Activated T-helper 17 cell treated with anti-CD3 and anti-CD28 coated beads, Interleukin-2, amount 50 U/mL, for 72 hours (primary cell): ENCODE measurements around the gene SLCO2B1. TPM values are rescaled to one million over a fixed set of nuclear protein-coding genes. Genes with fewer than 3 reads are reported as not detected.

Source experiments
- ATAC-seq: fragments of 150-1000 bp; cut with Tn5 transposase; replicated peaks from 2 replicates; pipeline ENCODE4 v1.10.0; 2021; ENCODE audit warnings: mild to moderate bottlenecking, moderate library complexity
- H3K27ac Mint-ChIP-seq: one replicate; pipeline ENCODE4 v1.8.0; 2022; ENCODE audit warnings: mixed read lengths
- H3K27me3 Mint-ChIP-seq: one replicate; pipeline ENCODE4 v1.8.0; 2022; ENCODE audit warnings: mixed read lengths
- H3K36me3 Mint-ChIP-seq: one replicate; pipeline ENCODE4 v1.8.0; 2022; ENCODE audit warnings: low read depth, mild to moderate bottlenecking, mixed read lengths
- H3K4me1 Mint-ChIP-seq: one replicate; pipeline ENCODE4 v1.8.0; 2022; ENCODE audit warnings: mixed read lengths
- H3K4me3 Mint-ChIP-seq: one replicate; pipeline ENCODE4 v1.8.0; 2022; ENCODE audit warnings: mild to moderate bottlenecking, mixed read lengths
- H3K9me3 Mint-ChIP-seq: one replicate; pipeline ENCODE4 v1.8.0; 2022; ENCODE audit warnings: mixed read lengths
- total RNA-seq, 2 donors: library from RNA; stranded (reverse); gene quantifications; one replicate each; pipeline ENCODE4 v1.2.3, GENCODE V29; 2022

Gene SLCO2B1
- total RNA-seq, 2 donors from 2014 or later: 0.26 to 2.2 TPM

DNA sequence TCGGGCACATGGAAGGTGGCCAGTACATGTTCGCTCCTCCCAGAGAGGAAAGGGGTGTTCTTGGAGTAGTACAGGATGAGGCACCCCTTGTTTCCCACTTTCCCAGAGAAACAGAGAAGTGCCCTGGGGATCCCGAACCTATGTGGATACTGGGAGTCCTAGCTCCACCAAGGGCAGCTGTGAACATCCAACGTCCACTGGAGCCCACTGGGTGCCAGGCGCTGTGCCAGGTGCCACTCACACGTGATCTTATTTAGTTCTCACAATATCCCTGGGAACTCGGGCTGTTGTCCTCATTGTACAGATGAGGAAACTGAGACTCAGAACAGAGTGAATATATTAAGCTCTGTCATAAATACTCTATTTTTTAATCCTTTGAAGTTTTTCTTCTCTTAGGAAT lies 12.0 kb downstream of the SLCO2B1 start:
- no peaks in the 10 kb centered on the region for H3K36me3 Mint-ChIP-seq
- H3K27ac Mint-ChIP-seq: no peak overlapping the region
- H3K9me3 Mint-ChIP-seq: no peaks in the 10 kb centered on the region
- H3K4me3 Mint-ChIP-seq: no peak overlapping the region
- H3K4me1 Mint-ChIP-seq: no peaks in the 10 kb centered on the region
- H3K27me3 Mint-ChIP-seq: peaks cover 5% of the 10 kb centered on the region
- ATAC-seq: no peak

DNA sequence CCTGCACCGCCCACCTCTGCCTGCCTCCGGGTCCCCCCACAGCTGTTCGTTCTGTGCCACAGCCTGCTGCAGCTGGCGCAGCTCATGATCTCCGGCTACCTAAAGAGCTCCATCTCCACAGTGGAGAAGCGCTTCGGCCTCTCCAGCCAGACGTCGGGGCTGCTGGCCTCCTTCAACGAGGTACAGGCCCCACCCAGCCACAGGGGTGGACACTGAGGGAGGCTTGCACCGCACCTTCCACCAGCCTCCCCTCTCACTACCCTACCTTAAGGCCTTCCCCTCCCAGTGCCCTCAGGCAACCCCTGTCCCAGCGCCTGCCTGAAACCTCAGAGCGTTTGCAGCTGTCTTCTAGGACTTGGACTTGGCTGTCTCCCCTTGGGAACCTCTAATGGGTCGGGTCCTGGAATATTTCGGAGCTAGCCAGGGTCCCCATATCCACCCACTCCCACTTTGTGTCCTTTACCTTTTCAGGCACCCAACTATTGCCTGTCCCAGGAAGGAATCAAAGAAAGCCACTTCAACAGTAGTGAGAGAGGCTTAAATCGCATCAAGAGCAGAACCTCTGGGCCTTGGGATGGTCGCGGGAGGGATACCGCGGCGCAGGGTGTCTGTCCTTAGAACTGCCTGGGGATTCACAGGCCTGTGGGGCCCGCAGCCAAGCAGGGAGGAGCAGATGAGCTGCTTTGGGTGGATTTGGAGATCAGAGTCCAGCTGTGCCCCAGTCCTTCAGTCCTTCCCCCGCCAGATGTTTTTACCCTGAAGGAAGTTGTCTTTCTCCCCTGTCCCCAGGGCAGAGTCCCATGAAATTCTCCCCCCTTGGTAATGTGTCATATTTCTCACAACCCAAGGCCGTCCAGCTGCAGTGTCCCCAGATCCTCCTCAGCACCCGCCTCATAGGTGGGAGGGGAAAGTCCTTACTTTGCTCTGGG lies 13.3 kb downstream of the SLCO2B1 start:
- H3K4me1 Mint-ChIP-seq: no peaks in the 10 kb centered on the region
- H3K9me3 Mint-ChIP-seq: no peaks in the 10 kb centered on the region

DNA sequence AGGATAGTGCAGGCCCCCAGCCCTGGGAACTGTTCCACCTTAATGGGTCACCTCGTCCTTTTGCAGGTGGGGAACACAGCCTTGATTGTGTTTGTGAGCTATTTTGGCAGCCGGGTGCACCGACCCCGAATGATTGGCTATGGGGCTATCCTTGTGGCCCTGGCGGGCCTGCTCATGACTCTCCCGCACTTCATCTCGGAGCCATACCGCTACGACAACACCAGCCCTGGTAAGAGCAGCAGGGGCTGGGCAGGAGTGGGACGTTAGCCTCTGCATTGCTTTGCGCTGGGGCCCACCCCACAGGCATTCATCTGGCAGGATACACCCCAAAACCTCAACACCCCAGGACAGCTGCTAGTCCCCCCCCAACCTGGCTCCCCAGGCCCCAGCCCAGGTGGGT lies 14.8 kb downstream of the SLCO2B1 start:
- no peaks in the 10 kb centered on the region for H3K9me3 Mint-ChIP-seq
- H3K4me3 Mint-ChIP-seq: no peak overlapping the region
- H3K36me3 Mint-ChIP-seq: no peaks in the 10 kb centered on the region
- no peak for ATAC-seq
- no peaks in the 10 kb centered on the region for H3K4me1 Mint-ChIP-seq
- no peak overlapping the region for H3K27ac Mint-ChIP-seq
- peaks cover 5% of the 10 kb centered on the region for H3K27me3 Mint-ChIP-seq

More for the DNA sequence above, 13.3 kb downstream of the SLCO2B1 start:
- ATAC-seq: no peak
- H3K27ac Mint-ChIP-seq: no peak overlapping the region
- no peak overlapping the region for H3K4me3 Mint-ChIP-seq
- H3K36me3 Mint-ChIP-seq: no peaks in the 10 kb centered on the region
- peaks cover 5% of the 10 kb centered on the region for H3K27me3 Mint-ChIP-seq

DNA sequence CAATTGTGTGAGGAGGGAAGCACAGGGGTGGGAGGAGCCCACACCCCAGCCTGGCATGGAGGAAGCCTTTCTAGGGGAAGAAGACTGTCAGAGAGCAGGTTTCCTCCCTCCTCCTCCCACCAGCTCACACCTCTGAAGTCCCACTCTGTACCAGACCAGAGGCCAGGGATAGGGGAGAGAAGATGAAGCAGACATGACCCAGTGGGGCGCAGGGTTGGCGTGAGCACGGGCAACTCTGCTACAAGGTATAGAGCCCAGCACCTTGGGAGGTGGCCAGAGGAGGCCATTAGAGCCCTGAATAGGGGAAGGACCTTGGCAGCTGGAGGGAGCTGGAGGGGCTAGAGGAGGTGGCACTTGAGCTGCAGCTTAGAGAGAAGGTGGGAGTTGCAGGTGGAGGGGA lies 15.9 kb downstream of the SLCO2B1 start:
- H3K27me3 Mint-ChIP-seq: peaks cover 5% of the 10 kb centered on the region
- H3K36me3 Mint-ChIP-seq: no peaks in the 10 kb centered on the region
- H3K27ac Mint-ChIP-seq: no peak overlapping the region
- ATAC-seq: no peak
- H3K4me1 Mint-ChIP-seq: no peaks in the 10 kb centered on the region
- no peak overlapping the region for H3K4me3 Mint-ChIP-seq
- H3K9me3 Mint-ChIP-seq: no peaks in the 10 kb centered on the region

DNA sequence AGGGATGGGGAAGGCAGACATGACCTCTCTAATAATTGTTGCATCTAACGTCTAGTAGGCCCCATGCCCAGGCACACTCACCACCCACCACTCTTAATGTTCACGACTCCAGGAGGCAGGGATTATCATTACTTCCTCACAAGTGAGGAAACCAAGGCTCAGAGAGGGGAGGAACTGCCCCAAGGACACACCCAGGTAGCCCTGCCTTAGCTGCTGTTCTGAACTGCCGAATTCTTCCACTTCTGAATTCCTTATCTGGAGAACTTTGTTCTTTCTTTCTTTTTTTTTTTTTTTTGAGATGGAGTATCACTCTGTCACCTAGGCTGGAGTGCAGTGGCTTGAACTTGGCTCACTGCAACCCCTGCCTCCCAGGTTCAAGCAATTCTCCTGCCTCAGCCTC lies 16.7 kb downstream of the SLCO2B1 start:
- H3K4me3 Mint-ChIP-seq: no peak overlapping the region
- H3K27me3 Mint-ChIP-seq: peaks cover 5% of the 10 kb centered on the region

DNA sequence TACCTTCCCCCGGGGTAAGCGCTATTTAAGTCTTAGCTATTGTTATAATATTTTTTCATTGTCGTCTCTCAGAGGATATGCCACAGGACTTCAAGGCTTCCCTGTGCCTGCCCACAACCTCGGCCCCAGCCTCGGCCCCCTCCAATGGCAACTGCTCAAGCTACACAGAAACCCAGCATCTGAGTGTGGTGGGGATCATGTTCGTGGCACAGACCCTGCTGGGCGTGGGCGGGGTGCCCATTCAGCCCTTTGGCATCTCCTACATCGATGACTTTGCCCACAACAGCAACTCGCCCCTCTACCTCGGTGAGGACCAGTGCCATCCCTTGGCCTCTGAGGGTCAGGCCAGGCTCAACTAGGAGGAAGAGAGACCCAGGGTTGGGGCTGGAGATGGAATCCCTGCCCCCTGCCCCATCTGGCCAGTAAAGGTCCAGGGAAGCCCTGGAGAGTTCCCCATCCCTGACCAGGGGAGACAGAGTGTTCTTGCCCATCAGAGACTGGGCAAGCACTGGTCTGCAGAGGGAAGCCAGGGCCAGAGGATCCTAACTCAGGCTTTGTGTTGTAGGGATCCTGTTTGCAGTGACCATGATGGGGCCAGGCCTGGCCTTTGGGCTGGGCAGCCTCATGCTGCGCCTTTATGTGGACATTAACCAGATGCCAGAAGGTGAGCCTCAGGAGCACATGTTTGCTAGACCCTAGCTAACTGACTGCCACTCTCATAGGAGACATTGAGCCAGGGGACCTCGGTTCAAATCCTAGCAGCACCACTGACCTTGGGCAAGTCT lies 18.4 kb downstream of the SLCO2B1 start:
- Mint-ChIP-seq H3K36me3 (no peaks in the 10 kb centered on the region), H3K4me3 (no peak overlapping the region), H3K4me1 (peaks cover 3% of the 10 kb centered on the region), H3K27ac (no peak overlapping the region), H3K9me3 (no peaks in the 10 kb centered on the region), H3K27me3 (no peaks in the 10 kb centered on the region)
- no peak for ATAC-seq

More for the DNA sequence above, 16.7 kb downstream of the SLCO2B1 start:
- H3K9me3 Mint-ChIP-seq: no peaks in the 10 kb centered on the region
- H3K36me3 Mint-ChIP-seq: no peaks in the 10 kb centered on the region
- no peaks in the 10 kb centered on the region for H3K4me1 Mint-ChIP-seq
- no peak for ATAC-seq
- no peak overlapping the region for H3K27ac Mint-ChIP-seq

DNA sequence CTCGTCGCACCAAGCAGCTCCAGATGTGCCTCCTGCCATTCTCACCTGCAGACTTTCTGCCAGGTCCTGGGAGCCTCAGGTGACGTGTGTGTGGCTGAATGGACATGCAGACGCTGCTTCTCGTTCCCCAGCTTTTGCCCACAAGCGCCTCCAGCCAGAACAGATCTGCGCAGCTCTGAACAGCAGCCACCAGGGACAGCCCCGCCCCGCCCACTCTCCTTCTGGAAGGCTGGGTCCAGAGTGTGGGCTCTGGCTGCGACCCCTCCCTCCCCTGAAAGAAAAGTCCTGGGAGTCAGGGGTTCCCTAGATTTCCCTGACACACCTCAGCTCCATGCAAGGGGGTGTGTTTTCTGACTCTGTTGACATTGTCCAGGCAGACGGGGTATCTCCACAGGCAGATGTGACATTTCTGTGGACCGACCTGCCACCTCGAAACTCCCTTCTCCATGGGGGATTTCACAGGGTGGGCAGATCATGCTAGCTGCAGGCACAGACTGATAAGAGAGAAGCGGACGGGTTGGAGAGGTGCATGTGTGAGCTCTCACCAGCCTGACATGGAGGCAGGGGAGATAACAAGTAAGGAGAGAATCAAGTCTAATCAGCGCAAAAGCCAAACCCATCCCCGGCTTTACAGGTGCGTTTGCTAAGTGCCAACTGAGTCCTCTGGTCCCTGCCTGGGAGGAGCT lies 19.8 kb downstream of the SLCO2B1 start:
- Mint-ChIP-seq H3K27me3 (no peaks in the 10 kb centered on the region), H3K9me3 (no peaks in the 10 kb centered on the region), H3K27ac (no peak overlapping the region), H3K36me3 (no peaks in the 10 kb centered on the region), H3K4me1 (peaks cover 17% of the 10 kb centered on the region), H3K4me3 (no peak overlapping the region)
- no peak for ATAC-seq

DNA sequence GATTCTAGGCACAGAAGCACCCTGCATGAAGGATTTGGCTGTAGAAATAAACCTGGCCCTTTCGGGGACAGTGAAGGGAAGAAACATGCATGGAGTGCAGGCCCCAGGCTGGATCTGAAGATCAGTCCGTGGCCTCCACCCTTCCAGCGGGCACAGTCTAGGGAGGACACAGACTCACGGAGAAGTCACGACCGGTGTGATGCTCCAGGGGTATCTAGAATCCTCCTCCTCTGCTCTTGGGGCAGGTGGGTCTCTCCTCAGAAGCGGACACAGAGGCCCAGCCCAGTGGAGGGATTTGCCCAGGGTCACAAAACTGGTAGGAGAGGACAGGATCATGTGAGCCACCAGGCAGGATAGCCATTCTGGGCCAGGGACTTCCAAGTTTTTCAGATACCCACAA lies 22.4 kb downstream of the SLCO2B1 start:
- Mint-ChIP-seq H3K9me3 (no peaks in the 10 kb centered on the region), H3K27me3 (no peaks in the 10 kb centered on the region), H3K4me1 (peaks cover 17% of the 10 kb centered on the region), H3K27ac (no peak overlapping the region), H3K4me3 (no peak overlapping the region), H3K36me3 (no peaks in the 10 kb centered on the region)
- no peak for ATAC-seq

DNA sequence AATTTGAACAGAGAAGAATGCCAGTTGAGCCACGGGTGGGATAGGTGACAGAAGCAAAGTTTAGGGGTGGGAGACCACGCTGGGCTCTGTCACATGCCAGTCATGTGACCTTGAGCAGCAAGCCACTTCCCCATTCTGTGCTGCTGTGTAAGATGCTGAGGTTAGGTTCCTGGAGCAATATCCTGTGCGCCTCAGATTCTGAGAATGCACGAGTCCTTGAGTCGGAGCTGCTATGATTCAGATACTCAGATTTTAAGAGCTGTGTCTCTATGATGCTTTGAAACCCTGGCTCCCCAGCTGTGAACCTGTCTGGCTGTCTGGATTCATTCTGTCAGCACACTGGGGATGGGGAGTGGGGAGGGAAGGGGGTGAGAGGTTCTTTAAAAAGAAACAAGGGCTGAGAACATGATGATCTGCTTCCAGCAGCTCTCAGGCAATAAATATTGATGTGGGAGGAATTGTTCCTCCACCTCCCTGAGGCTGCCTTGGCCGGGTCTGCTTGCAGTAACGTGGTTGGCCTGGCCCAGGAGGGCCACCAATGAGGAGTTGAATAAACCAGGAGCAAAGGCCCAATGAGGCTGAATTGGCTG lies 24.0 kb downstream of the SLCO2B1 start:
- Mint-ChIP-seq H3K36me3 (no peaks in the 10 kb centered on the region), H3K4me1 (peaks cover 17% of the 10 kb centered on the region), H3K27ac (peak overlapping the region; percentile 68), H3K9me3 (no peaks in the 10 kb centered on the region), H3K4me3 (peak overlapping the region; percentile 58), H3K27me3 (no peaks in the 10 kb centered on the region)
- ATAC-seq: peak; percentile 91

DNA sequence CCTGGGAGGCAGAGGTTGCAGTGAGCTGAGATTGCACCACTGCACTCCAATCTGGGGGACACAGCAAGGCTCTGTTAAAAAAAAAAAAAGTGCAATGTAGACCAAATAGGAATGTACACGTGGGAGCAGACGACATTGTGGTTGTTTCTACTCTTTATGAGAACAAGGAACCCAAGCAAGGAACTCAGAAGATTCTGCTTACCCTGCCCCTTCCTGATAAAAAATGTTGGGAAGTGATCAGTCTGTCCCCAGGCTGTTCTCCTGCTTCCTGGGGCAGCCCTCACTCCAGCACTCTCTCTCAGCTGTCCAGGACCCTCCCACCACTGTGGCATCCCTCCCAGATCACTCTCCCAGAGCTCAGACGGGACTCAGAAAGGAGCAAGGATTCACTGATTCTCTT lies 31.8 kb downstream of the SLCO2B1 start:
- no peaks in the 10 kb centered on the region for H3K4me1 Mint-ChIP-seq
- H3K27ac Mint-ChIP-seq: no peak overlapping the region
- no peaks in the 10 kb centered on the region for H3K9me3 Mint-ChIP-seq
- peaks cover 3% of the 10 kb centered on the region for H3K27me3 Mint-ChIP-seq
- no peaks in the 10 kb centered on the region for H3K36me3 Mint-ChIP-seq
- H3K4me3 Mint-ChIP-seq: no peak overlapping the region
- ATAC-seq: no peak

DNA sequence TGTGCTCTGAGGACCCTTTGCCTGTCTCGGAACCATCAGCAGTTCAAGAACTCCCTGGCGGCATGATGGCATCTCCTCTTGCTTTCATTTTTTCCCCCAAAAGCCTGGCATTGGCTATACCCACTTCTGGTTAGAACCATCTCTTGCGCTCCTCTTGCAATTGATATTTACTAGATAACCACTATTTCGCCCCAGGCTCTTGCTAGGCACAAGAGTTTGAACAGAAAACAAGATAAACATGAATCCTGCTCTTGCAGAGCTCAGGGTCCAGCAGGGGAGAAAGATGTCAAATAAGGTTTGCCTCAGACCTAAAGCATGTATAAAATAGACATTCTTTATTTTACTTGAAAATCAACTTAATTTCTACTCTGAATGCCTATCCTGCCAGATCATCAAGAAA lies 33.1 kb downstream of the SLCO2B1 start:
- H3K36me3 Mint-ChIP-seq: no peaks in the 10 kb centered on the region
- H3K4me3 Mint-ChIP-seq: no peak overlapping the region
- H3K27ac Mint-ChIP-seq: no peak overlapping the region
- ATAC-seq: no peak
- H3K27me3 Mint-ChIP-seq: peaks cover 3% of the 10 kb centered on the region
- H3K9me3 Mint-ChIP-seq: no peaks in the 10 kb centered on the region
- no peaks in the 10 kb centered on the region for H3K4me1 Mint-ChIP-seq

DNA sequence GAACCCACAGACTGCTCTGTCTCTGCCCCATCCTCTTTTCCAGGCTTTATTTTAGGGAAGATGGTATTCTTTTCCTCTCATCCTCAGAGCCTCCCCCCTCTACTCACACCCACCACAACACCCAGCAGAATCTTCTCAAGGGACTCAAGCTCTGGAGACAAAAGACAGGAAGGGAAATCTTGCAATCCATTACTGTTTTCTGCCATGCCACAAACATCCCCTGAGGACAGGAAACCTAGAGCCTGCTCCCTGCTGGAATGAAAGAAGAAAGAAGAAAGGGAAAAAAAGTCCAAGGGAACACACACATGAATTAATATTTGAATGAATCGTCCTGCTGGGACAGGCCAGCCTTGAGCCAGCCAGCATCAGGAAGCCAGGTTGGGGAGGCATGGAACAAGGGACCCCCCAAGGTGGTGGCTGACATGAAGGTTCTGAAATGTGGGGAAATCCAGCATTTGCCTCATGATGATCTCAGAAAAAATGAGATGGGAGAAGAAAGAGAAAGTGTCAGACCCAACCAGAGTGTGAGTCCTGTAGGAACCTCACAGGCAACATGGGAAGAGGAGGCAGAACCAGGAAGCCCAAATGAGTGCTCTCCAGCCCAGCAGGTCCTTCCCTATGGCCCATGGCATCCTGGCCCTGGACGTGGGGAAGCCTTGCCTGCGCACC lies 34.0 kb downstream of the SLCO2B1 start:
- Mint-ChIP-seq H3K9me3 (no peaks in the 10 kb centered on the region), H3K36me3 (no peaks in the 10 kb centered on the region), H3K27me3 (peaks cover 3% of the 10 kb centered on the region), H3K4me3 (no peak overlapping the region), H3K4me1 (no peaks in the 10 kb centered on the region), H3K27ac (no peak overlapping the region)
- no peak for ATAC-seq

DNA sequence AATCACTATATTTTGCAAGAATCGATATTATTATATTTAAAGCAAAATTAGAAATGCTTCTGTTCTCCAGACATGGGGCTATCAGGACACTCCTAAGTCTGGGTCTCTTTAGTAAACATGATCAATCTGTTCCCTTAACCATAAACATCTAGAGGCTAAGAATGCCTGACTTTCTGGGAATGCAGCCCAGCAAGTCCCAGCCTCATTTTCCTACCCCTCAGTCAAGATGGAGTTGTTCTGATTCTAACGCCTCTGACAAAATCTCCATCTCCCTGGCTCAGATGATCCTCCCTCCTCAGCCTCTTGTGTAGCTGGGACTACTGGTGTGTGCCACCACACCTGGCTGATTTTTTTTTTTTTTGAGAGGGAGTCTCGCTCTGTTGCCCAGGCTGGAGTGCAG lies 35.0 kb downstream of the SLCO2B1 start:
- H3K4me3 Mint-ChIP-seq: no peak overlapping the region
- no peak overlapping the region for H3K27ac Mint-ChIP-seq
- peaks cover 3% of the 10 kb centered on the region for H3K27me3 Mint-ChIP-seq
- no peak for ATAC-seq
- no peaks in the 10 kb centered on the region for H3K9me3 Mint-ChIP-seq
- no peaks in the 10 kb centered on the region for H3K36me3 Mint-ChIP-seq
- H3K4me1 Mint-ChIP-seq: no peaks in the 10 kb centered on the region

DNA sequence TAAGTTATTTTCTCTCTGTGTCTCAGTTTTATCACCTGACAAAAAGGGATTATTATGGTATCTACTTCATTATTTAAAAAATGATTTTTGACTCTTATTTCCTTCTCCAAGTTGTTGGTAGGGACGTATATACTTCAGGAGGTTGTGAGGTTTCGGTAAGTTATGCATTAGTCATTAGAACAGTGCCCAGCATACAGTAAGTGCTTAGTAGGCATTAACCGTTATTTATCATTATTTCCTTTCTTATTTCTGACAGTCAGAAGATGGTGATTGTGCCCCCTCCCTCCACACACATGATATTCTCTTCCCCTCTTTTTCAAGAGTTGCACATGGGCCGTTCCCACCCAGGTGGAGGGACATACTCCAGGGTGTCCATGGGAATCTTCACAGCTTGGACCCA lies 36.1 kb downstream of the SLCO2B1 start:
- Mint-ChIP-seq H3K36me3 (no peaks in the 10 kb centered on the region), H3K4me1 (no peaks in the 10 kb centered on the region), H3K9me3 (no peaks in the 10 kb centered on the region), H3K27ac (no peak overlapping the region), H3K4me3 (no peak overlapping the region), H3K27me3 (peaks cover 3% of the 10 kb centered on the region)
- no peak for ATAC-seq
